Measurements from ENCODE around the gene ARFGEF2.
"Not testable (repeated sequence)": the region's sequence is repeated elsewhere in the genome, so short reads cannot be mapped to it uniquely, and the experiment has no call there.

Gene ARFGEF2

DNA sequence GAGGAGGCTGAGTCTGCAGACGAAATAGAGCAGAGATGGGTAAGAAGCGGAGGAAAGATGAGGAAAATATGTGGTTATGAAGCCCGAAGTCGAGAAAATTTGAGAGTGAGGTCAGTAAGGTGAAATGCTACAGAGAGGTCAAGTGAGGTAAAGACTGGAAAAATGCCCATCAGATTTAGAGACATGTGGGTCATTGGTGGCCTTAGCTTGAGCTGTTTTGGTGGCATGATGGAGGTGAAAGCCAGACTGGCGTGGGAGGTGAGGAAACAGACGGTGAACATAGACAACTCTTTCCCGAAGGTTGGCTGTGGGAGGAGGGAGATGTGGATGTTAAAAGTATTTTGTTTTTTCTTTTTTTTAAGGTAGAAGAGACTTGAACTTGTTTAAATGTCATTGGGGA lies 9.4 kb downstream of the ARFGEF2 start:
- DNase-seq = no peak

DNA sequence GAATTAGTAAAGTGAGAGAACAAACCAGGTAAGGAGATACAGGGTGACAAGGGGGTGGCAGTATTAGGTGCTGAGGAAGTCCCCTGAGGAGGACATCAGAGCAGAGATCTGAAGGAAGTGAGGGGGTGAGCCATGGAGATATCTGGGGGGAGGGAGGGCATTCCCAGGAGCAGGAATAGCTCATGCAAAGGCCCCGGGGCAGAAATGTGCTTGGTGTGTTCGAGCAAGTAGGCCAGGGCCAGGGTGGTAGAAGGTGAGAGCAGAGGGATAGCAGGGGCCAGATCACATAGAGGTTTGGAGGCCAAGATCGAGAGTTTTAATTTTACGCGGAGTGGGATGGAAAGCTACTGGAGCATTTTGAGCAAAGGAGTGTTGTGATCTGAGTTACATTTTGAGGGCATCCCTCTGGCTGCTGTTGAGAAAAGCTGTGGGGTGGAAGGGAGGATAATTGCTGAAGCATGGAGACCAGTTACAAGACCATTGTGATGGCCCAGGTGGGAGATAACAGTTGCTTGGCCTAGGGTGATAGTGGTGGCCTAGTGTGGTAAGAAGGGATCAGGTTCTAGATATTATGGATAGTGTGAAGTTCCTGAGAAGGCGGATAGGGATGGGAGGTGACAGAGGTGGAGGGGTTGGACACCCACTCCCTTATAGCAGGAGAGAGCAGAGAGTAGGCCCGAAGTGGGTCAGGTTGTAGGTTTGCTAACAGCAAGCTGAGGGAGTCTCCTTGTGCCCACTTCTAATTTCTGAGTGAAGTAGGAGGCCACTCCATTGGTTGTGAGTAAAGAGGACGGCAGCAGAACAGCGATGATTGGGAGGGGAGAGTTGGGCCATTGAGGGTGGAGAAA lies 10.2 kb downstream of the ARFGEF2 start:
- no peak for DNase-seq

DNA sequence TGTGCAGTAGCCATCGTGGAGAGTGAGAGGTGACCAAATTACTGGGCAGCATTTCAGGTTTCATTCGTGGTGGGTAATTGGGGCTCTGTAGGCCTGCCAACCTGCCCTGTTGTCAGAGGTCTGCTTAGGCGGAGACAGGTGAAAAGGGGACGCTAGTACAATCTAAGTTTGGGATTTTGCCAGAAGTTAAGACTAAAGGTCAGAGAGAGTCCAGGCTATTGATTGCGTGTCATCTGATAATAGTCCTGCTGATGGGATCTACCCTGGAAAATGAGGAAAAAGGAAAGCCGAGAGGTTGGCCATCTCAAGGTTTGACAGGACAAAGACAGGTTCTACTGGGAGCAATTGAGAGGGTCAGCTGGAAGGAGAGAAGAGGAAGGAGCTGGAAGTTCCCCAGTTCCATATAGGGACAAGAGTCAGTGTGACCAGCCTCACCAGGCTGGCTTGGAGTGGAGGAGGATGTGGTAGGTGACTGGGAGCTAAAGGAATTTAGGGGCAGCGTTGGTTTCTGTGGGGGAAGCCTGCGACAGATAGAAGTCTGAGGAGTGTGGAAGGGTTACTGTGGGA lies 10.9 kb downstream of the ARFGEF2 start:
- DNase-seq = no peak

DNA sequence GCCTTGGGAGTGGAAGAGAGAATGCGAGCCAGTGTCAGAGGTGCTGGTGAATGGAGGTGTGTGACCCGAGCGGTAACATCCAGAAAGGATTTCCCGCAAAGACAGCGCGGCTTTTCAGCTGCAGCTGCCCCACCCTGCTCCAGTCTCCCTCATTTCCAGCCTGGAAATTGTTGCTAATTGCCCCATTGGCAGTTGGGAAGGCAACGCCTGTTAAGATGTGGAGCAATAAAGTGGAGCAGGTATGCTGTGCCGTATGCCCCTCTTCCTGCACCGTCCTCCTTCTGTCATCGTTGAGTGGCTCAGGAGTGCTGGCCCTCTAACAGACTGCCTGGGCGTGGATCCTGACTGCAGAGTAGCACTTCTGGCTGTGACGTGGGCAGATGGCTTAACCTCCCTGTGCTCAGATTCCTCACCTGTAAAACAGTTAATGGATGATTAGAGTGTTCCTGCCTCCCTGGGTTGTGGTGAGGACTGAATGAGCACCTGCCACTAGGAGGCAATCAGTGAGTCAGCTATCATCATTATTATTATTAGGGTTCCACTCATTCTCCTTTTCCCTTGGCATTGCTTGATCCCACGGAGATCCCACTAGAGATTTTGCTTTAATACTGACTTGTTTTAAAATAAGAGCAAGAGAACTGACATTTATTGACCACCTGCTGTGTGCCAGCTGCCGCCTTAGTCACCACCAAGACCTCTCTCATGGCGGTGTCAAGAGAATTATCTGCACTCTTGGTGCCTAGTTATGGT lies 11.7 kb downstream of the ARFGEF2 start:
- no peak for DNase-seq

DNA sequence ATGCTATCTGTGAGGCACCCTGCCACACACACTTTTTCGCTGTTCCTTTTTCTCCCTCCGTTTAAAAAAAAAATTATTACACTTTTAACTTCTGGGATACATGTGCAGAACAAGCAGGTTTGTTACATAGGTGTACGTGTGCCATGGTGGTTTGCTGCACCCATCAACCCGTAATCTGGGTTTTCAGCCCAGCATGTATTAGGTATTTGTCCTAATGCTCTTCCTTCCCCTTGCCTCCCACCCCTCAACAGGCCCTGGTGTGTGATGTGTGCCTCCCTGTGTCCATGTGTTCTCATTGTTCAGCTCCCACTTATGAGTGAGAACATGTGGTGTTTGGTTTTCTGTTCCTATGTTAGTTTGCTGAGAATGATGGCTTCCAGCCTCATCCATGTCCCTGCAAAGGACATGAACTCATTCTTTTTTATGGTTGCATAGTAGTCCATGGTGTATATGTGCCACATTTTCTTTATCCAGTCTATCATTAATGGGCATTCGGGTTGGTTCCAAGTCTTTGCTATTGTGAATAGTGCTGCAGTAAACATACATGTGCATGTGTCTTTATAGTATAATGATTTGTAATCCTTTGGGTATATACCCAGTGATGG lies 12.9 kb downstream of the ARFGEF2 start:
- DNase-seq = not testable (repeated sequence)

DNA sequence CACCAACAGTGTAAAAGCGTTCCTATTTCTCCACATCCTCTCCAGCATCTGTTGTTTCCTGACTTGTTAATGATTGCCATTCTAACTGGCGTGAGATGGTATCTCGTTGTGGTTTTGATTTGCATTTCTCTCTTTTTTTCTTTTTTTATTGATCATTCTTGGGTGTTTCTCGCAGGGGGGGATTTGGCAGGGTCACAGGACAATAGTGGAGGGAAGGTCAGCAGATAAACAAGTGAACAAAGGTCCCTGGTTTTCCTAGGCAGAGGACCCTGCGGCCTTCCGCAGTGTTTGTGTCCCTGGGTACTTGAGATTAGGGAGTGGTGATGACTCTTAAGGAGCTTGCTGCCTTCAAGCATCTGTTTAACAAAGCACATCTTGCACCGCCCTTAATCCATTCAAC lies 13.5 kb downstream of the ARFGEF2 start:
- DNase-seq = not testable (repeated sequence)

DNA sequence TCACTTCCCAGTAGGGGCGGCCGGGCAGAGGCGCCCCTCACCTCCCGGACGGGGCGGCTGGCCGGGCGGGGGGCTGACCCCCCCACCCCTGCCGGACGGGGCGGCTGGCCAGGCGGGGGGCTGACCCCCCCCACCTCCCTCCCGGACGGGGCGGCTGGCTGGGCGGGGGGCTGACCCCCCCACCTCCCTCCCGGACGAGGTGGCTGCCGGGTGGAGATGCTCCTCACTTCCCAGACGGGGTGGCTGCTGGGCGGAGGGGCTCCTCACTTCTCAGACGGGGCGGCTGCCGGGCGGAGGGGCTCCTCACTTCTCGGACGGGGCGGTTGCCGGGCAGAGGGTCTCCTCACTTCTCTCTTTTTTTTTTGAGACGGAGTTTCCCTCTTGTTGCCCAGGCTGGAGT lies 14.7 kb downstream of the ARFGEF2 start:
- DNase-seq = not testable (repeated sequence)

DNA sequence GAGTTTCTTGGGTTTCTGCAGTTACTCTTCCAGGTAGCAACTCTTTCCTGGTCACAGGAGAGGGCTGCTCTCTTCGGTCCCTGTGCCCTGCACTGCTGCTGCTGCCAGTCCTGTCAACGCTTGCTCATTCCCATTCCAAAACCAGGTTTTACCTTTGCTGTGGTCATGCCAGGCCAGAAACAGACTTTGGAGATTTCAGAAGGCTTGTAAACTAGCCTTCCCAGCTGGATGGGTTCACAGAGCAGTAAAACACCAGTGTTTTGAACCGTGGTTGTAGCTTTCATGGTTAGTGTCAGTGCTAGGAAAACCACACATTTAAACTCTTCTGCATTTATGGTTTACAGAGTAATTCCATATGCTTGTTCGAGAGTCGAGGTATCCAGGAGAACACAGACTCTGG lies 16.2 kb downstream of the ARFGEF2 start:
- DNase-seq = no peak

DNA sequence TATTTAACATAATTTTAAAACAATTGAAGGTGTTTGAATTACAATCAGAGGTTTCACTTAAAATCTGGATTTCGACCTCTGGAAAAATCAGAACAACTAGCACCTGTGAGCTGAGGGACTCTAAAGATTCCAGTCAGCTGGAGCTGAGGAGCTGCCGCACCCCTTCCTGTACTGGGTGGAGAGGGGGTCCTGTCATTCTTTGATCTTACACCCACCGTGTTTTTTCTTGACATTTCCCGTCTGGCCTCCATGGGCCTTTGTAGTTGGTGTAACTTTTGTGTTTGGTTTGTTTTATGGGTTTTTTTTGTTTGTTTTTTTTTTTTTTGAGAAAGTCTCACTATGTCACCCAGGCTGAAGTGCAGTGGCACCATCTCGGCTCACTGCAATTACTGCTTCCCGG lies 17.2 kb downstream of the ARFGEF2 start:
- no peak for DNase-seq

DNA sequence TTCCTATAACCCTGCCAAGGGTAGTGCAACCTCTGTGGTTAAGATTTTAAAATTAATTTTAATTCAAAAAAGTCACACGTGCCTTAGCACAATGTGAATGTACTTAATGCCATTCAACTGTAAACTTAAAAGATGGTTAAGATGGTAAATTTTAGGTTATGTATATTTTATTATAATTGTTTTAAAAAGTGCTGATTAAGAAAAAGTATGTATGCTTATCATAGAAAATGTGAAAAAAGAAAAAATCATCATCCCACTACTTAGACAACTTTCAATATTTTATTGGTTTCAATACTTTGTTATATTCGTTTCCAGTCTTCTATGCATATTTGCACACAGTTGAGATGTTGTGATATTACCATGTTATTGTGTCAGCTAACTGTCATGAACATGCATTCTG lies 18.7 kb downstream of the ARFGEF2 start:
- no peak for DNase-seq

DNA sequence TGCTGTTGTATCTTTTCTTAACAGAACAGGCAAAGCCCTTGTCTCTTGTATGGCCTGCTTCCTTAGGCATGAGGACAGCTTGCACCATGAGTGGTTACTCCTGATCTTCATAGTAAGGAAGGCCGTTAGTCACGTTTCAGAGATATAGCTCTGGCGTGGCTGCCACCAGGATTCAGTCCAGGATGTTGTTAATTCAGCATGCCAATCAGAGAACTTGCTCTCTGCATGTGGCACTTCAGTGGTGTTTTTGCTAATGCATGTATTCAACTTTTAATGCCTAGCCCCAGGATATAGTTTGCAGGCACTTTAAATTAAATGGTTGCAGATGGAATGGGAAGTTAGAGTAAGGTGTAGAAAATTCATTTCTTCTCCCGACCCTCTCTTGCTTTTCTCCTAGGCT lies 20.0 kb downstream of the ARFGEF2 start:
- DNase-seq = no peak

DNA sequence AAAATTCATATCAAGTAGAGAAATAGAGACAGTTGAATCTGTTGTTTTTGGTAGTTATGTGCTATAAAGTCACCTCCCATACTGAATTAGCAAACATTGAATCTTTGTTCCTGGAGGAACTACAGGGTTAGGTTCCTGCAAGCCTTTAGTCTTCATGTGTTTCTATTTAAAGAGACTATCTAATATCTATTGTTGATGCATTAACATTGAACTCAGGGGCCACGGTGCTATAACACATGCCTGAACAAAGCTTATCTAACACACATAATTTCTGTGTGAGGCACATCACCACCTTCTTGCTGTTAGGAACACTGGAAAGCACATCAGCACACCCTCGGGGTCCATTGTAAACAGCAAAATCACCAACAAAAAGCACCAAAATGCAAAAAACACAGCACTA lies 21.2 kb downstream of the ARFGEF2 start:
- DNase-seq = no peak

DNA sequence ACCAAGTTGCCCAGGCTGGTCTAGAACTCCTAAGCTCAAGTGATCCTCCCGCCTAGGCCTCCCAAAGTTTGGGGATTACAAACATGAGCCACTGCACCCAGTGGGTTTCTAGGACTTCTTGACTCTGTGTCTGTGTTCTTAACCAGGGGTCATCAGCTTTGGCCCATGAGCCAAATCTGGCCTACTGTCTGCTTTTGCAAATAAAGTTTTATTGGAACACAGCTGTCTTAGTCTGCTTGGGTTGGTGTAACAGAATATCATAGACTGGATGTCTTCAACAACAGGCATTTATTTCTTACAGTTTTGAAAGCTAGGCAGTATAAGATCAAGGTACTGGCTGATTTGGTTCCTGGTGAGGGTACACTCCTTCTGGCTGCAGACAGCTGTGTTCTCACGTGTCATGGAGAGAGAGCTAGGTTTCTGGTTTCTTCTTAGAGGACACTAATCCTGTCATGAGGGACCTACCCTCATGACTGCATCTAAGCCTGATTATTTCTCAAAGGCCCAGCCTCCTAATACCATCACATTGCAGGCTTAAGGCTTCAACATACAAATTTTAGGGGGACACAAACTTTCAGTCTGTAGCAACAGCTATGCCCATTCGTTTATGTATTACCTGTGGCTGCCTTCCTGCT lies 23.3 kb downstream of the ARFGEF2 start:
- no peak for DNase-seq

DNA sequence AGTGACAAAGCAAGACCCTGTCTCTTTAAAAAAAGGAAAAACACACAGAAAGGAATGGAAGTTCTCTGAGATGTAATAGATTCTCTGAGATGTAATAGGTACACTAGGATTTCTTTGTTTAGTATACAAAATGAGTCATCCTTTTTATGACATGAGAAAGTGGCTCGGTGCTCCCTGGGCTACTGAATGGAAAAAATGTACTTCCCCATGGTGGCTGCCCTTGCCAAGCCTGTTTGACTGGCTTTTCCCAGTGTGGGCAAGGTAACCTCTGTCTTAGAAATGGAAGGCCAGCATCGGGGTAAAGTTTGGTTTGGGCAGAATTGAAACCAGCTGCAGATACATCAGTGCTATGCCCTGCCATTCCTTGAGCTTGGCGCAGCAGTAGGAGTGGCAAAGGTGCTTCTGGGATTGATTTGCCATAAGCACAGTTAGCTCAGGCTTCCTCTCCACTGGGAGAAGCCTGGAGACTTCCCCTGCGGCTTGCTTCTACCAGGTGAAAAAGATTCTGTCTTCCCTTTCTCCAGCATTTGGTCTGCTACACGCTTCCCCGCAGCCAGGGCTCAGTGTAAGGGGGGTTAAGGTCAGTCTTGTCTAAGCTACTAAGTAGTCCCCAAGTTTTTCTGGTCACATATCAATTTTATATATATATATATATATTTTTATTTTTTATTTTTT lies 24.5 kb downstream of the ARFGEF2 start:
- DNase-seq = no peak

DNA sequence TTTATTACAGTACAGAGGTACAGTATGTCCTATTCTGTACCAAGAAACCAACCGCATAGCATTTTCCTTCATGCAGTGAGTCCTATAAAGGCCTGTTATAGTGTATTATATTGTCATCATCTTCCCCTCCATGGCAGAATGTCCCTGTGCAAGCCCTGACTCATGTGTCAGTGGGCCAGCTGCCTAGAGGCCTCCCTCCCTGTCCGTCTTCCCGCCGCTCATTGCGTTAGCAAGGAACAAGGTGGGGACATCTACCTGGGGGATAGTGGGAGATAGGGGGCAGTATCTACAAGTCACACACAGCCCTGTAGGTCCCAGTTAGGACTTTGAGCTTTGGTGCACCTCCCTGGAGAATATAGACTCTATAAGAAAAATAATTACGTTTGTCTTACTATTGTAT lies 27.1 kb downstream of the ARFGEF2 start:
- no peak for DNase-seq

DNA sequence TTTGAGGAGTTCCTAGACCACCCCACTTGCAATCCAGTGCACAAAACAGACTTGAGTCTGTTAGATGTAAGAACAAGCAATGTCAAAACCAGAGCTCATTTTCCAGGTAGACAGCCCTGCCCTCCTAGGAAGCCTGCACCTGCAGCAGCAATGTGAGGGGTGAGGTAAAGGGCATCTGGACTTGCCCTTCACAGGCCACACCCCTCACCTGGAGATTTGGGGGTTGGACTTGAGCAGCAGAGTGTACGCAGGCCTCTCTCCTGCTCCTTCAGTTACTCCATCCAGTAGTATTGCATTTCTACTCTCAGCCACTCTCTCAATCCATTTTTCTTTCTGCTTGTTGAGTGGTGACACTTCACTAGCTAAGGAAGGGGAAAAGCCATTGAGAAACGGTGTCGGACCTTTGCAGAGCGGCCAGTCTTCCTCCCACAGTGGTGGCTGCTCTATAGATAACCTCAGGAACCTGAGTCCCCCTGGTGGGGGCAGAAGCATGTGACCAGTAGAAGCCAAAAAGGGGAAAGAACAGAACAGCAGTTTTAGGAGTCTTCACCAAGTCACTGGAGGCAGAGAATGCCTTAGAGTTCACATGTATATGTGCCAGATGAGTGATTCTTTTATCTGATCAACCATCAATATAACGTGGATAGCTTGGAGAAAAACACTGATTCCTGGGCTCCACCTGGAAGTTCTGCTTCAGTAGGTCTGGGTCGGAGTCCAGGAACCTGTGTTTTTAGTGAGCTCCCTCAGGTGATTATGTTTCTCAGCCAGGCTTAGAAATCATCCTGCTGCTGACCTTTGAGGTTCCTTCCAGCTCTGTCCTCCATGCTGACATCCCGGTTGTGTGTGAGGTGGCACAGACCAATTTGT lies 28.0 kb downstream of the ARFGEF2 start:
- DNase-seq = no peak

DNA sequence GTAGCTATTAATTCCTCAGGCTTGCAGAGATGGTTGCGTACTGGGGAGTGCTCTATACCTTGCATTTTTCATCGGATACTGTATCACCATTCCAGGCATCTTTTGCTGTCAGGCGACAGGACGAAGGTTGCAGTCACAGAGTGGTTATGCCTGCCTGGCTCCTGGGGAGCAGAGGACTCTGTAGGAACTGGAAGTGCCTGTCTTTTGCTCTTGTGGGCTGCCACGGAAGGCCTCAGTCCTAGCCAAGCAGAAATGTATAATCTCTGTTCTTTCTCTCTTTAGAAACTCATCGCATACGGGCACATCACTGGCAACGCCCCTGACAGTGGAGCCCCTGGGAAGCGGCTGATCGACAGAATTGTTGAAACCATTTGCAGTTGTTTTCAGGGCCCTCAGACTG lies 29.5 kb downstream of the ARFGEF2 start:
- no peak for DNase-seq

DNA sequence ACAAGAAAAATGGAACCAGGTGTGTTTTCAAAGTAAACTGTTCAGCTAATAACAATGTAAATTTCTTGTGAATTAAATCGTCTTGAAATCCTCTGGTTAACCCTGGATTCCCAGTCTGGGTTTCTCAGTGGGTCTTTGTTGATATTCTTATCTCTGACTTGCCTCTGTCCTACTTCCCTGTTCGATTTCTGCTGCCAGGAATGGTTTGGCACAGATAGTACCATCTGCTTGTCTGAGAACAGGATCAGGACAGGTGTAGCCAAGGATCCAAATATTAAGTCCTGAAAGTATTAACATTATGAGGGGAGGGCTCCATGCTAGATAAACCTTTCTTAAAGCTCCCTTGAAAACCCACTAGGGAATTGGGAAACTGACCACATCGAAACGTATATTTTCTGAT lies 30.1 kb downstream of the ARFGEF2 start:
- no peak for DNase-seq

DNA sequence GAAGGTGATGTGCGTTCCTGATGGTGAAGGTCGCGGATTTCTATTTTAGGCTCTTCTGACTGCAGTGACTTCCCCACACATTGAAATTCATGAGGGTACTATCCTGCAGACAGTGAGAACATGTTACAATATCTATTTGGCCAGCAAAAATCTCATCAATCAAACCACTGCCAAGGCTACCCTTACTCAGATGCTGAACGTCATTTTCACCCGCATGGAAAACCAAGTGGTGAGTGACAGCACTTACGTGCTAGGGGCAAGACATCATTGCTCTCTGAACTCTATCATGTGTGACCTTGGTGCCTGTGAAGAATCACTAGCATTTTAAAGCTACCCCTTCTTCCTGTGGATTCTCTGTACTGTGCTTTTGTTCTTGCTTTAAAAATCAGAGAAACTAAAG lies 31.1 kb downstream of the ARFGEF2 start:
- DNase-seq = no peak

DNA sequence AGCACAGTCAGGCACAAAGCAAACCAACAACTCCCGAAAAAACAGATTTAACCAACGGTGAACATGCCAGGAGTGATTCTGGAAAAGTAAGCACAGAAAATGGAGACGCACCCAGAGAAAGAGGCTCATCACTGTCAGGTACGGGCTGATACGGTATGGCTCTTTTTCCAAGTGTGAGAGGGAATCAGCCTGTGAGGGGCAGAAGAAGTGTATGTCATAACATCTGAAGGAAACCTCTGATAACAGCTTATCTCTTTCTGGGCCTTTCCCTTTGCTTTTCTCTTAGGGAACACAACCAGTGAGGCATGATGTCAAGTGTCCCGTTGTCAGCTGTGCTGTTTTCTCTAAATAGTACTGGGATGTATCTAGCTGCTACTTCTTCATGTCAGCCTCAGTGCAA lies 32.1 kb downstream of the ARFGEF2 start:
- DNase-seq = no peak

DNA sequence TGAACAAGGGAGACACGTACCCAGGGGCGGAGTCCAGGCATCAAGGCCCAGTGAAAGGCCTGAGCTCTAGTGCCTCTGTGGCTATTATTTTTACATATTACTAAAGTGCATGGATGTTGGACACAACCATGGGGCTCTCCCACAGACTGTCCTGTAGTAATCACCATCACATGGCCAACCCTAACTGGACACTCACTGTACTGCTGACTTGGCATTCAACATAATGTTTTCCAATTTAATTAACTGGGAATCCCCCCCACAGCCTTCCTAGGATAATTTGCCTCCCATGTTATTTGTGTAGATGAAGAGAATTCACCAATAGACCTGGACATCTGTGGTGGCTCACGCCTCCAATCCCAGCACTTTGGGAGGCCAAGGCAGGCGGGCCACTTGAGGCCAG lies 34.5 kb downstream of the ARFGEF2 start:
- DNase-seq = no peak

DNA sequence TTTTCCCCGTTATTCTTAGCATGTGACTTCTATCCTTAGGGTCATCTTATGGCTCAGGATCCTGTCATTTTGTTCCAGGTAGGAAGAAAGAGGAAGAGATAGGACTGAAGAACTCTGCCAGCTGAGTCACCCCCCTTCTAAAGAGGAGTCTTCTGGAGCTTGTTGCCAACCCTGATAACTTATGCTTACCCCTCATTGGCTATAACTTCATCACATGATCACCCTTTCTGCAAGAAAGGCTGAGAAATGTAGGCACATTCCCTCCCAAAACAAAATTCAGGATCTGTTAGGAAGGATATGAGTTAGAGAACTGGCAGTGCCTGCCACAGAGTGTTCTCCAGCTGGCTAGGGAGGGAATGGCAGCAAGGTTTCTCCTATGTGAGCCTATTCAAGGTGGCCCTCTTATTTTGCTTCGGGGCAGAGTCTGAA lies 35.6 kb downstream of the ARFGEF2 start:
- no peak for DNase-seq
